ENCODE data around the gene STRN. TPM values are rescaled to one million over a fixed set of nuclear protein-coding genes. Genes with fewer than 3 reads are reported as not detected.
A peak's percentile ranks its signal among the peaks of the same experiment; 100 is the strongest.

STRN gene
- total and polyA plus RNA-seq, 2 of the 13 experiments (the other 11 are each of a cell fraction or from before 2014, with no cell fraction given) = 10.4 to 19.3 TPM

GRCh38 chr2:36966370-36967235 is at the start of gene STRN (continued):
- TF ChIP-seq ZNF275 (CRISPR knock-in tag; IDR thresholded peaks at IDR 0.05; ENCODE audit: borderline replicate concordance) (0 out of 2 replicates have a peak, but pooled peaks have one; percentile 30), HOXD1 (CRISPR knock-in tag; IDR thresholded peaks at IDR 0.05) (no peak), ZNF460 (CRISPR knock-in tag; IDR thresholded peaks at IDR 0.05; ENCODE audit: borderline replicate concordance) (no peak; the same call in 1 of the 2 replicates), ZNF407 (CRISPR knock-in tag; IDR thresholded peaks at IDR 0.05; ENCODE audit: not compliant biosample characterization) (peak; percentile 88), PATZ1 (CRISPR knock-in tag; IDR thresholded peaks at IDR 0.05) (peak; percentile 93), RBM39 (IDR thresholded peaks at IDR 0.05; ENCODE audit: low read depth, low read length, poor library complexity, severe bottlenecking) (peak; percentile 68), ZNF501 (CRISPR knock-in tag; IDR thresholded peaks at IDR 0.05) (peak; percentile 54; the same call in 1 of the 2 replicates), EP300 (IDR thresholded peaks at IDR 0.05; ENCODE audit: low read depth in 2 of 2, low read length in 2 of 2) (no peak; a peak in 1 of 4 replicates), EP300 (CRISPR knock-in tag; IDR thresholded peaks at IDR 0.05; ENCODE audit: borderline replicate concordance) (no peak), ZBTB38 (CRISPR knock-in tag; IDR thresholded peaks at IDR 0.05) (peak; percentile 69; the same call in 1 of the 2 replicates)
- TF ChIP-seq, protein P1, sequence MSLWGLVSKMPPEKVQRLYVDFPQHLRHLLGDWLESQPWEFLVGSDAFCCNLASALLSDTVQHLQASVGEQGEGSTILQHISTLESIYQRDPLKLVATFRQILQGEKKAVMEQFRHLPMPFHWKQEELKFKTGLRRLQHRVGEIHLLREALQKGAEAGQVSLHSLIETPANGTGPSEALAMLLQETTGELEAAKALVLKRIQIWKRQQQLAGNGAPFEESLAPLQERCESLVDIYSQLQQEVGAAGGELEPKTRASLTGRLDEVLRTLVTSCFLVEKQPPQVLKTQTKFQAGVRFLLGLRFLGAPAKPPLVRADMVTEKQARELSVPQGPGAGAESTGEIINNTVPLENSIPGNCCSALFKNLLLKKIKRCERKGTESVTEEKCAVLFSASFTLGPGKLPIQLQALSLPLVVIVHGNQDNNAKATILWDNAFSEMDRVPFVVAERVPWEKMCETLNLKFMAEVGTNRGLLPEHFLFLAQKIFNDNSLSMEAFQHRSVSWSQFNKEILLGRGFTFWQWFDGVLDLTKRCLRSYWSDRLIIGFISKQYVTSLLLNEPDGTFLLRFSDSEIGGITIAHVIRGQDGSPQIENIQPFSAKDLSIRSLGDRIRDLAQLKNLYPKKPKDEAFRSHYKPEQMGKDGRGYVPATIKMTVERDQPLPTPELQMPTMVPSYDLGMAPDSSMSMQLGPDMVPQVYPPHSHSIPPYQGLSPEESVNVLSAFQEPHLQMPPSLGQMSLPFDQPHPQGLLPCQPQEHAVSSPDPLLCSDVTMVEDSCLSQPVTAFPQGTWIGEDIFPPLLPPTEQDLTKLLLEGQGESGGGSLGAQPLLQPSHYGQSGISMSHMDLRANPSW (CRISPR knock-in tag; IDR thresholded peaks at IDR 0.05; ENCODE audit: borderline replicate concordance) = peak; percentile 51; the same call in 1 of the 2 replicates
